AG04450 (cell line): Measurements from ENCODE around the gene MRPL55. TPM values are rescaled to one million over a fixed set of nuclear protein-coding genes. Genes with fewer than 3 reads are reported as not detected.
A peak's percentile ranks its signal among the peaks of the same experiment; 100 is the strongest.

ENCODE experiments used
- CTCF ChIA-PET: fragments of 300-600, 350-600 bp; formaldehyde crosslinking; extraction: SDS; loops from one replicate; lab custom pipeline; 2022; ENCODE audit warnings: antibody characterized with exemption, inconsistent platforms; lab: Charles Lee
- POLR2A ChIA-PET: fragments of 350-600 bp; formaldehyde crosslinking; extraction: SDS; loops from one replicate; lab custom pipeline; 2021; ENCODE audit warnings: antibody characterized with exemption, inconsistent platforms; lab: Yijun Ruan, JAX
- DNase-seq: peaks from one replicate; pipeline ENCODE4 v3.0.0-alpha.2; 2011; ENCODE audit warnings: low read depth, low spot score
- H3K27ac ChIP-seq: one replicate; pipeline ENCODE4 v1.5.1; 2012; ENCODE audit warnings: low read depth, low read length, control low read depth
- H3K27me3 ChIP-seq: one replicate; pipeline ENCODE4 v1.6.0; 2012; ENCODE audit warnings: low read length; ENCODE audit not compliant: control insufficient read depth, insufficient read depth
- H3K4me3 ChIP-seq: 2 replicates; pipeline ENCODE4 v1.5.1; 2011; ENCODE audit warnings: mild to moderate bottlenecking, low read depth, low read length, control low read depth
- H3K9me3 ChIP-seq: 2 replicates; pipeline ENCODE4 v1.5.1; 2012; ENCODE audit warnings: low read length; ENCODE audit not compliant: control insufficient read depth, insufficient read depth
- polyA plus RNA-seq: library from polyadenylated mRNA; depleted of rRNA; stranded (reverse); fragments of >200 nt; gene quantifications from 2 replicates; pipeline ENCODE4 v1.2.3, GENCODE V29; 2011
- TF ChIP-seq, protein P1 (sequence below): IDR thresholded peaks from 2 replicates; pipeline ENCODE4 v1.5.1; 2011; ENCODE audit warnings: low read depth, low read length, control low read depth, inconsistent platforms

The MRPL55 gene
- polyA plus RNA-seq, 1 experiment: 33.4 TPM

DNA sequence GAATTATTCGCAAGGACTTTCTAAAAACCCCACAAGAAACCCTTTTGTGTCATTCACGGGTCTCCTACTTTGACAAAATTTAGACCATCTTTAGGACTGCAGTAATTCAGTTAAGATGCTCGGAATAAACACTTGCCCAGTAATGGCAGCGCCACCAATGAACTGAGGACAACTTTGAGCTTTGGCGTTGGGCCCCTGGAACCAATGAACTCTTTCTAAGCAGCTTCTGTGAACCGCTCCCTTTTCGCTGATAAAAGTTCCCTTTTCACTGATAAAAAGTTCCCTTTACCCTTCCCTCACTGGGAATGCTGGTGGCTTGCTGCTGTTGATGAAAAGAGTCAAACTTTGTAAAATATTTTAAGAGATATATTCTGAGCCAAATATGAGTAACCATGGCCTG is 1.5 kb upstream of the MRPL55 start:
- H3K27ac ChIP-seq: no peak overlapping the region
- ChIA-PET POLR2A (interaction anchor here (1.6 kb wide), 1 partner anchor 30 kb away, joined by 7 read pairs; the partner anchor contains the start of gene GUK1), CTCF (interaction anchor here (1.1 to 2.7 kb wide), 5 partner anchors 8 to 348 kb away, joined by 3 to 20 read pairs (median 4); partner anchors contain the start of gene IBA57)
- no peak overlapping the region for H3K4me3 ChIP-seq
- TF ChIP-seq, protein P1, sequence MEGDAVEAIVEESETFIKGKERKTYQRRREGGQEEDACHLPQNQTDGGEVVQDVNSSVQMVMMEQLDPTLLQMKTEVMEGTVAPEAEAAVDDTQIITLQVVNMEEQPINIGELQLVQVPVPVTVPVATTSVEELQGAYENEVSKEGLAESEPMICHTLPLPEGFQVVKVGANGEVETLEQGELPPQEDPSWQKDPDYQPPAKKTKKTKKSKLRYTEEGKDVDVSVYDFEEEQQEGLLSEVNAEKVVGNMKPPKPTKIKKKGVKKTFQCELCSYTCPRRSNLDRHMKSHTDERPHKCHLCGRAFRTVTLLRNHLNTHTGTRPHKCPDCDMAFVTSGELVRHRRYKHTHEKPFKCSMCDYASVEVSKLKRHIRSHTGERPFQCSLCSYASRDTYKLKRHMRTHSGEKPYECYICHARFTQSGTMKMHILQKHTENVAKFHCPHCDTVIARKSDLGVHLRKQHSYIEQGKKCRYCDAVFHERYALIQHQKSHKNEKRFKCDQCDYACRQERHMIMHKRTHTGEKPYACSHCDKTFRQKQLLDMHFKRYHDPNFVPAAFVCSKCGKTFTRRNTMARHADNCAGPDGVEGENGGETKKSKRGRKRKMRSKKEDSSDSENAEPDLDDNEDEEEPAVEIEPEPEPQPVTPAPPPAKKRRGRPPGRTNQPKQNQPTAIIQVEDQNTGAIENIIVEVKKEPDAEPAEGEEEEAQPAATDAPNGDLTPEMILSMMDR: no peak
- no peak for DNase-seq
- H3K9me3 ChIP-seq: no peaks in the 10 kb centered on the region; the same call in 1 of the 2 replicates
- no peaks in the 10 kb centered on the region for H3K27me3 ChIP-seq

GRCh38 chr1:228109962-228110488 is 926 bp upstream of the MRPL55 start:
- Histone ChIP-seq H3K9me3 (no peaks in the 10 kb centered on the region; the same call in 1 of the 2 replicates), H3K4me3 (peak overlapping the region; percentile 97), H3K27ac (peak overlapping the region; percentile 57), H3K27me3 (no peaks in the 10 kb centered on the region)
- no peak for DNase-seq
- POLR2A ChIA-PET: interaction anchor here (0.6 to 1.6 kb wide), 2 partner anchors 30 to 105 kb away, joined by 4 to 7 read pairs; partner anchors contain the start of gene GUK1
- TF ChIP-seq, protein P1: no peak
- CTCF ChIA-PET: interaction anchor here (0.6 to 2.7 kb wide), 6 partner anchors 9 to 360 kb away, joined by 3 to 20 read pairs (median 4); partner anchors contain the start of gene IBA57

GRCh38 chr1:228108742-228109072 is 392 bp downstream of the MRPL55 start:
- H3K27me3 ChIP-seq: no peaks in the 10 kb centered on the region
- H3K4me3 ChIP-seq: peak overlapping the region; percentile 97
- no peak overlapping the region for H3K27ac ChIP-seq
- CTCF ChIA-PET: no interaction called here
- no peak for DNase-seq
- POLR2A ChIA-PET: no interaction called here
- TF ChIP-seq, protein P1: no peak
- H3K9me3 ChIP-seq: no peaks in the 10 kb centered on the region; the same call in 1 of the 2 replicates

GRCh38 chr1:228108055-228108690 is 926 bp downstream of the MRPL55 start:
- H3K27me3 ChIP-seq: no peaks in the 10 kb centered on the region
- no peak for DNase-seq
- H3K27ac ChIP-seq: no peak overlapping the region
- ChIA-PET POLR2A (no interaction called here), CTCF (no interaction called here)
- TF ChIP-seq, protein P1: no peak
- peak overlapping the region; percentile 97 for H3K4me3 ChIP-seq
- no peaks in the 10 kb centered on the region; the same call in 1 of the 2 replicates for H3K9me3 ChIP-seq

DNA sequence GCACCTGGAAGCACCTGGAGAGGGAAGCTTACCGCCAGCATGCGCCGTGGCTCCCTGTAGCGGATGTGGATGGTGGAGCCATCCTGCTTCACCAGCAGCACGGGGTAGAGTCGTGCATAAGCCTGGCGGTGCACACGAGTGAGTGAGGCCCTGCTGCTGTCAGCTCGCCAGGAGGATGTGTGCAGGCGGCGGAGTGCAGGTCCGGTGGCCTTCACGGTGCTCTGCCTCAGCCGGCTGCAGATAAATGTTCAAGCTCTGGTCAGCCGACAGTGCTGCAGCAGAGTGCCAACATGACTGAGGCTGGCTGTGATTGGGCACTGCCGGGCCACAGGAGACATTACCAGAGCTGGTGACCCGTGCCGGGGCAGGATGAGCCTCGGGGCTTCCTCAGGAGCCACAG is 1.5 kb downstream of the MRPL55 start:
- TF ChIP-seq, protein P1: no peak
- Histone ChIP-seq H3K27me3 (no peaks in the 10 kb centered on the region), H3K27ac (no peak overlapping the region), H3K4me3 (no peak overlapping the region), H3K9me3 (no peaks in the 10 kb centered on the region; the same call in 1 of the 2 replicates)
- no peak for DNase-seq
- CTCF ChIA-PET: no interaction called here
- POLR2A ChIA-PET: no interaction called here
